ENCODE data around the gene HIBCH. TPM values are rescaled to one million over a fixed set of nuclear protein-coding genes. Genes with fewer than 3 reads are reported as not detected.

Gene HIBCH
- total and polyA plus RNA-seq, 9 of the 15 experiments (the other 6 are each of a cell fraction or from before 2014, with no cell fraction given) = 17.0 to 65.4 (median 28.3) TPM

DNA sequence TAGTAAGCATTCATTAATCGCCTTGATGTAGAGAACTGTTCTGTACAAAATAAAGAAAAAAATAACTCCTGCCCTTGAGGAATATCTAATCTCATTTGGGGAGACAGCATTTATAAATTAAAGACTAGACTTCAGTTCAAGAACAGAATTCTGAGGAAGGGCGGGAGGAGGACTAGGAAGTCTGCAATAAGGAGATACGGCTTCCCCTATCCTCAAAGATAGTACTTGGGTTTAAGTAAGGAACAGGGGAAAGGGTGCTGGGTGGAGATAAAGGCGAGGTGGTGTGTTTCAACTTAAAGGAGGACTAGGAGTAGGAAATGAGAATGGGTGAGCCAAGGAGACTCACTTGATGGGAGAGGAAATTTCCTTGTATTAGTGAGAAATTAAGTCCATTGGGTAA lies 135.2 kb downstream of the HIBCH start (continued):
- TF ChIP-seq ARID2 (IDR thresholded peaks at IDR 0.05) (no peak), ARID1B (IDR thresholded peaks at IDR 0.05) (peak; percentile 99), KAT7 (CRISPR knock-in tag; IDR thresholded peaks at IDR 0.05; ENCODE audit: borderline replicate concordance) (no peak), ZNF695 (CRISPR knock-in tag; IDR thresholded peaks at IDR 0.05) (no peak), FOXJ2 (tag; IDR thresholded peaks at IDR 0.05) (no peak), MIER1 (IDR thresholded peaks at IDR 0.05; ENCODE audit: low read depth) (no peak), C11orf30 (IDR thresholded peaks at IDR 0.05; ENCODE audit: low read depth) (no peak), POLR2AphosphoS5 (IDR thresholded peaks at IDR 0.05; ENCODE audit: control insufficient read depth, insufficient read depth, low read depth, low read length) (peak; percentile 93), SMARCA4 (IDR thresholded peaks at IDR 0.05) (peak; percentile 99), CEBPB (tag; IDR thresholded peaks at IDR 0.05) (no peak), CC2D1A (IDR thresholded peaks at IDR 0.05) (peak; percentile 94; the same call in 1 of the 2 replicates), SMAD3 (CRISPR knock-in tag; conservative IDR thresholded peaks at IDR 0.05) (no peak), FIP1L1 (IDR thresholded peaks at IDR 0.05; ENCODE audit: low read depth, low read length, poor library complexity, severe bottlenecking) (no peak), TAF7 (tag; IDR thresholded peaks at IDR 0.05) (no peak), CBX3 (IDR thresholded peaks at IDR 0.05; ENCODE audit: borderline replicate concordance in 1 of 2, low read length in 2 of 2) (no peak), DIDO1 (tag; IDR thresholded peaks at IDR 0.05; ENCODE audit: low read depth) (no peak)
- TF ChIP-seq, protein P1, sequence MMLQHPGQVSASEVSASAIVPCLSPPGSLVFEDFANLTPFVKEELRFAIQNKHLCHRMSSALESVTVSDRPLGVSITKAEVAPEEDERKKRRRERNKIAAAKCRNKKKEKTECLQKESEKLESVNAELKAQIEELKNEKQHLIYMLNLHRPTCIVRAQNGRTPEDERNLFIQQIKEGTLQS (IDR thresholded peaks at IDR 0.05) = no peak
- TF ChIP-seq, protein P1 (CRISPR knock-in tag; conservative IDR thresholded peaks at IDR 0.05) = no peak
- TF ChIP-seq, protein P2, sequence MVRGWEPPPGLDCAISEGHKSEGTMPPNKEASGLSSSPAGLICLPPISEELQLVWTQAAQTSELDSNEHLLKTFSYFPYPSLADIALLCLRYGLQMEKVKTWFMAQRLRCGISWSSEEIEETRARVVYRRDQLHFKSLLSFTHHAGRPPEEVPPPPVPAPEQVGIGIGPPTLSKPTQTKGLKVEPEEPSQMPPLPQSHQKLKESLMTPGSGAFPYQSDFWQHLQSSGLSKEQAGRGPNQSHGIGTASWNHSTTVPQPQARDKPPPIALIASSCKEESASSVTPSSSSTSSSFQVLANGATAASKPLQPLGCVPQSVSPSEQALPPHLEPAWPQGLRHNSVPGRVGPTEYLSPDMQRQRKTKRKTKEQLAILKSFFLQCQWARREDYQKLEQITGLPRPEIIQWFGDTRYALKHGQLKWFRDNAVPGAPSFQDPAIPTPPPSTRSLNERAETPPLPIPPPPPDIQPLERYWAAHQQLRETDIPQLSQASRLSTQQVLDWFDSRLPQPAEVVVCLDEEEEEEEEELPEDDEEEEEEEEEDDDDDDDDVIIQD (CRISPR knock-in tag; IDR thresholded peaks at IDR 0.05) = no peak
- TF ChIP-seq, protein P3, sequence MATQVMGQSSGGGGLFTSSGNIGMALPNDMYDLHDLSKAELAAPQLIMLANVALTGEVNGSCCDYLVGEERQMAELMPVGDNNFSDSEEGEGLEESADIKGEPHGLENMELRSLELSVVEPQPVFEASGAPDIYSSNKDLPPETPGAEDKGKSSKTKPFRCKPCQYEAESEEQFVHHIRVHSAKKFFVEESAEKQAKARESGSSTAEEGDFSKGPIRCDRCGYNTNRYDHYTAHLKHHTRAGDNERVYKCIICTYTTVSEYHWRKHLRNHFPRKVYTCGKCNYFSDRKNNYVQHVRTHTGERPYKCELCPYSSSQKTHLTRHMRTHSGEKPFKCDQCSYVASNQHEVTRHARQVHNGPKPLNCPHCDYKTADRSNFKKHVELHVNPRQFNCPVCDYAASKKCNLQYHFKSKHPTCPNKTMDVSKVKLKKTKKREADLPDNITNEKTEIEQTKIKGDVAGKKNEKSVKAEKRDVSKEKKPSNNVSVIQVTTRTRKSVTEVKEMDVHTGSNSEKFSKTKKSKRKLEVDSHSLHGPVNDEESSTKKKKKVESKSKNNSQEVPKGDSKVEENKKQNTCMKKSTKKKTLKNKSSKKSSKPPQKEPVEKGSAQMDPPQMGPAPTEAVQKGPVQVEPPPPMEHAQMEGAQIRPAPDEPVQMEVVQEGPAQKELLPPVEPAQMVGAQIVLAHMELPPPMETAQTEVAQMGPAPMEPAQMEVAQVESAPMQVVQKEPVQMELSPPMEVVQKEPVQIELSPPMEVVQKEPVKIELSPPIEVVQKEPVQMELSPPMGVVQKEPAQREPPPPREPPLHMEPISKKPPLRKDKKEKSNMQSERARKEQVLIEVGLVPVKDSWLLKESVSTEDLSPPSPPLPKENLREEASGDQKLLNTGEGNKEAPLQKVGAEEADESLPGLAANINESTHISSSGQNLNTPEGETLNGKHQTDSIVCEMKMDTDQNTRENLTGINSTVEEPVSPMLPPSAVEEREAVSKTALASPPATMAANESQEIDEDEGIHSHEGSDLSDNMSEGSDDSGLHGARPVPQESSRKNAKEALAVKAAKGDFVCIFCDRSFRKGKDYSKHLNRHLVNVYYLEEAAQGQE (IDR thresholded peaks at IDR 0.05; ENCODE audit: borderline replicate concordance) = no peak; the same call in 1 of the 2 replicates
- TF ChIP-seq, protein P3 (CRISPR knock-in tag; IDR thresholded peaks at IDR 0.05; ENCODE audit: low read depth) = no peak

All from K562 (cell line).